AG09309 (cell line): ENCODE measurements around the gene GOLGB1.

Experiments
- DNase-seq: peaks from one replicate; pipeline ENCODE4 v3.0.0-alpha.2; 2010; ENCODE audit warnings: low read depth
- H3K4me3 ChIP-seq: 2 replicates; pipeline ENCODE4 v1.5.1; 2011; ENCODE audit warnings: mild to moderate bottlenecking, low read depth, low read length, moderate library complexity; ENCODE audit not compliant: control insufficient read depth
- CTCF ChIP-seq: IDR thresholded peaks from 2 replicates; pipeline ENCODE4 v1.5.1; 2011; ENCODE audit warnings: mild to moderate bottlenecking, low read depth, low read length, inconsistent platforms; ENCODE audit not compliant: insufficient read depth, control insufficient read depth; ENCODE audit errors: missing control alignments

Gene GOLGB1

GRCh38 chr3:121627211-121627610 is 122.3 kb downstream of the GOLGB1 start:
- no peak for DNase-seq
- no peak overlapping the region for H3K4me3 ChIP-seq
- TF ChIP-seq CTCF: no peak

- no peak for DNase-seq
- H3K4me3 ChIP-seq: no peak overlapping the region
- TF ChIP-seq CTCF: no peak
These were observed 123.0 kb downstream of the GOLGB1 start for GRCh38 chr3:121626495-121626894.

GRCh38 chr3:121624147-121624899 is 125.2 kb downstream of the GOLGB1 start:
- TF ChIP-seq CTCF: no peak
- no peak for DNase-seq
- no peak overlapping the region for H3K4me3 ChIP-seq

- no peak for DNase-seq
- no peak overlapping the region for H3K4me3 ChIP-seq
- no peak for TF ChIP-seq CTCF
These were observed 128.1 kb downstream of the GOLGB1 start for GRCh38 chr3:121621491-121621890.

GRCh38 chr3:121619691-121620090 is 129.8 kb downstream of the GOLGB1 start:
- no peak overlapping the region for H3K4me3 ChIP-seq
- no peak for TF ChIP-seq CTCF
- DNase-seq: no peak
